ENCODE data around the gene KLK14.

Gene KLK14

DNA sequence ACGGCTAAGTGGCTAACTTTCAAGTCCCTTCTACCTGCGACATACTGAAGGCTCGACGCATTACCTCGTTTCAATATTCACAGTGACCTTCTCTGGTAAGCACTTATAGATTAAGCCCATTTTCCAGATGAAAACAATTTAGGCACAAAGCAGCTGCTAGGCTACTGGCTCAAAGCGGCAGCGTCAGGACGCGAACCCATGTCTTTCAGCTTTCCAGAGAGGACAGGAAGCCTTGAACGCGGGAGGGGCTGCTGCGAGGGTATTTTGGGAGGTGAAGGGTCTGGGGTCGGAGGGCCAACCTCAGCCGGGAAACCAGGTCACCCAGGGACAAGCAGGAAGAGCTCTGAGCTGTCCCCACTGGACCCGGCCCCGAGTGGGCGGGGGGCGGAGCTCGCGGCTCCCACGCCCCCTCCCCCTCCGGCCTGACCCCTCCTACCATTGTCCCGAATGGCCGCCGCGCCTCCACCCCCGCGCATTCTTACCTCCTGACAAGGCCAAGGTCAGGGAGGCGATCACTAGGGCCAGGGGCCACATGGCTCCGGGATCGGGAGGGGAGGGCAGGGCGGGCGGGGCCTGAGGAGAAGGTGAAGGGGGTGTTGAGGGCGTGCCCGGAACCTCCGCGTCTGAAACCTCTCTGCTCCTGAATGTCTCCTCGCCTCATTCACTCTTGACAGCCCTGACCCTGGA lies 18.0 kb downstream of the KLK14 start, which contains the start of gene KLK13:
Gene KLK13, minus strand, starts transcription at position 559 of the 687 bp plus-strand sequence. Its CDS starts 25 bp downstream, at position 534.
- Histone ChIP-seq H3K27me3 (replicated peaks) (no peaks in the 10 kb centered on the region), H3K27ac (no peak within 1 kb of the TSS), H3K36me3 (replicated peaks) (no peaks in the 10 kb centered on the region), H3K4me3 (ENCODE audit: low read depth, low read length) (no peak within 1 kb of the TSS)
- in situ Hi-C loops (cut with HindIII; ENCODE audit: low pct_ligation_motif_present, low sequenced_read_pairs), result no loop called here
- no peak for DNase-seq
- TF ChIP-seq CTCF (IDR thresholded peaks at IDR 0.05; ENCODE audit: low read depth, low read length, missing control alignments), result no peak

DNA sequence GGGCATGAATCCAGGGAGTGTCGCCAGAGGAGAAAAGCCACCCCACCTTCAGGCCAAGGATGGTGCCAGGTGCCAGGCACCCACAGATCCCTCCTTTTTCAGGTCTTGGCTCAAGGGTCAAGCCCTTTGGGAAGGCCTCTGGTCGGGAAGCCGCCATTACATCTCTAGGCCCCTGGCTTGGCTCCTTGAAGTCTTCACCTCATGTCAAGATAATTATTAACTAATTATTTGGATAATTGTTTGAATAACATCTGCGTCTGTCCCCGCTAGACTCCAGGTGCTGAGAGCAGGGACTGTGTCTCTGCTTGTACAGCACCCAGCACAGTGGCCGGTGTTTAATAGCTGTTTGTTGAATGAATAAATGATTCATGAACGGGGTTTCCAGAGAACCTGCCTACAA lies 19.0 kb downstream of the KLK14 start:
- H3K36me3 ChIP-seq (replicated peaks), result no peaks in the 10 kb centered on the region
- in situ Hi-C loops (cut with HindIII; ENCODE audit: low pct_ligation_motif_present, low sequenced_read_pairs), result no loop called here
- no peak overlapping the region for H3K27ac ChIP-seq
- DNase-seq, result no peak
- H3K27me3 ChIP-seq (replicated peaks), result no peaks in the 10 kb centered on the region
- H3K4me3 ChIP-seq (ENCODE audit: low read depth, low read length), result no peak overlapping the region
- no peak for TF ChIP-seq CTCF (IDR thresholded peaks at IDR 0.05; ENCODE audit: low read depth, low read length, missing control alignments)

DNA sequence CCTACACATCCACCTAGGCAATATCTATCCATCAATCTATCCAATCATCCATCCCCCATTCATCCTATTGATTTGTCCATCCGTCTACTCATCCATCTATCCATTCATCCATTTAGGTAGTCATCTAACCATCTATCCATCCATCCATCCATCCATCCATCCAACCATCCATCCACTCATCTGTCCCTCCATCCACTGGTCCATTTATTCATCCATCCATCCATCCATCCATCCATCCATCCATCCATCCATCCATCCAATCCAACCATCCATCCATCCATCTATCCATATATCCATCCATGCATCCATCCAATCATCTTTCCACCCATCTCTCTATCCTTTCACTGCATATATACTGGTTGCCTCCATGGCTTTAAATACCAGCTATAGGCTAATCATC lies 21.7 kb downstream of the KLK14 start:
- H3K4me3 ChIP-seq (ENCODE audit: low read depth, low read length), result no peak overlapping the region
- no peaks in the 10 kb centered on the region for H3K36me3 ChIP-seq (replicated peaks)
- DNase-seq, result no peak
- no peaks in the 10 kb centered on the region for H3K27me3 ChIP-seq (replicated peaks)
- no peak overlapping the region for H3K27ac ChIP-seq
- in situ Hi-C loops (cut with HindIII; ENCODE audit: low pct_ligation_motif_present, low sequenced_read_pairs), result no loop called here
- TF ChIP-seq CTCF (IDR thresholded peaks at IDR 0.05; ENCODE audit: low read depth, low read length, missing control alignments), result no peak

DNA sequence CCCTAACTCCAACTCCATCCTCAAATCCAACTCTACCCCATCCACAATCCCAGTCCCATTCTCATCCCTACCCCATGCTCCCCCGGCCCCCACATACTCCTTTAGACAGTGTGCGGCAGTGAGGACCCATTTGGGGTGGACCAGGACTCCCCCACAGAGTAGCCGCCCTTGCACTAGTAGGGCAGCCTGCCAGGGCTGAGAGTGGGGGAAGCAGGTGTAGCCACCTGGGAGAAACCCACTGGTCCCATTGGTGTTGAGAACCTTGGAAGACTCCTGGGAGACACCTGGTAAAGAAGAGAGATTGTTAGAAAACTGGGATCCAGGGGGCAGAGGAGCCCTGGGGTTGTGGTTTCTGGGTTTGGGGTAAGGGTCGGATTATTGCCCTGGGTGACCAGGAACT lies 22.4 kb downstream of the KLK14 start:
- no peak overlapping the region for H3K4me3 ChIP-seq (ENCODE audit: low read depth, low read length)
- TF ChIP-seq CTCF (IDR thresholded peaks at IDR 0.05; ENCODE audit: low read depth, low read length, missing control alignments), result no peak
- in situ Hi-C loops (cut with HindIII; ENCODE audit: low pct_ligation_motif_present, low sequenced_read_pairs), result no loop called here
- H3K27ac ChIP-seq, result no peak overlapping the region
- H3K36me3 ChIP-seq (replicated peaks), result no peaks in the 10 kb centered on the region
- no peaks in the 10 kb centered on the region for H3K27me3 ChIP-seq (replicated peaks)
- no peak for DNase-seq

DNA sequence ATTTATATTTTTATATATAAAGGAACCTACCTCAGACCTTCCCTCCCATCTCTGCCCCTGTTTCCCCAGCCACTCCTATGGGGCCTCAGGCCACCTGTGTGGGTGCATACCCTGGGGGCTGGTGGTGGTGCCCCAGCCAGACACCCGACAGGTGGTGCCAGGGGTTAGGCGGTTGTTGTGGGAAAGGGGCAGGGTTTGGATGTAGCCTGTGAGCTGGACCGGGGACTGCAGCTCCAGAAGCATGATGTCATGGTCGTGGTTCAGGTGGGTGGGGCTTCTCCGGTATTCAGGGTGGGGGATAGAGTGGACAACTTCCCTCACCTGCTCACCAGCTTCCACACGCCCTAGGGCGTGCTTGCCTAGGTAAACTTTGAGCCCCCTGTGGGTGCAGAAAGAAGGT lies 23.0 kb downstream of the KLK14 start:
- no peaks in the 10 kb centered on the region for H3K27me3 ChIP-seq (replicated peaks)
- DNase-seq, result no peak

More for the DNA sequence above, 23.0 kb downstream of the KLK14 start:
- in situ Hi-C loops (cut with HindIII; ENCODE audit: low pct_ligation_motif_present, low sequenced_read_pairs), result no loop called here
- no peaks in the 10 kb centered on the region for H3K36me3 ChIP-seq (replicated peaks)
- no peak for TF ChIP-seq CTCF (IDR thresholded peaks at IDR 0.05; ENCODE audit: low read depth, low read length, missing control alignments)
- H3K27ac ChIP-seq, result no peak overlapping the region
- no peak overlapping the region for H3K4me3 ChIP-seq (ENCODE audit: low read depth, low read length)
